GM19099 (cell line): ENCODE results near the gene CAMP.

Experiments used
- POLR2A ChIP-seq: IDR thresholded peaks from 3 replicates; pipeline ENCODE4 v1.6.1; 2011; ENCODE audit warnings: low read depth; ENCODE audit not compliant: insufficient read length; ENCODE audit errors: extremely low read depth

The CAMP gene

GRCh38 chr3:48196611-48197010 lies 26.7 kb upstream of the CAMP start:
- no peak for TF ChIP-seq POLR2A

- TF ChIP-seq POLR2A: no peak
Measured at GRCh38 chr3:48199117-48199516, 24.2 kb upstream of the CAMP start.

DNA sequence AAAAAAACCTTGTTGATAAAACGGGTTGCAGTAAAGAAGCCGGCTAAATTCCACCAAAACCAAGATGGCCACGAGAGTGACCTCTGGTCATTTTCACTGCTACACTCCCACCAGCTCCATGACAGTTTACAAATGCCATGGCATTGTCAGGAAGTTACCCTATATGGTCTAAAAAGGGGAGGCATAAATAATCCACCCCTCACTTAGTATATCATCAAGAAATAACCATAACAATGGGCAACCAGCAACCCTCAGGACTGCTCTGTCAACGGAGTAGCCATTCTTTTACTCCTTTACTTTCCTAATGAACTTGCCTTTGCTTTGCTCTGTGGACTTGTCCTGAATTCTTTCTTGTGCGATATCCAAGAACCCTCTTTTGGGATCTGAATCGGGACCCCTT lies 20.7 kb upstream of the CAMP start:
- TF ChIP-seq POLR2A: no peak

- no peak for TF ChIP-seq POLR2A
Measured at GRCh38 chr3:48208076-48208475, 15.2 kb upstream of the CAMP start.

GRCh38 chr3:48209445-48209844 lies 13.8 kb upstream of the CAMP start:
- no peak for TF ChIP-seq POLR2A

GRCh38 chr3:48214225-48214624 lies 9.1 kb upstream of the CAMP start:
- no peak for TF ChIP-seq POLR2A

DNA sequence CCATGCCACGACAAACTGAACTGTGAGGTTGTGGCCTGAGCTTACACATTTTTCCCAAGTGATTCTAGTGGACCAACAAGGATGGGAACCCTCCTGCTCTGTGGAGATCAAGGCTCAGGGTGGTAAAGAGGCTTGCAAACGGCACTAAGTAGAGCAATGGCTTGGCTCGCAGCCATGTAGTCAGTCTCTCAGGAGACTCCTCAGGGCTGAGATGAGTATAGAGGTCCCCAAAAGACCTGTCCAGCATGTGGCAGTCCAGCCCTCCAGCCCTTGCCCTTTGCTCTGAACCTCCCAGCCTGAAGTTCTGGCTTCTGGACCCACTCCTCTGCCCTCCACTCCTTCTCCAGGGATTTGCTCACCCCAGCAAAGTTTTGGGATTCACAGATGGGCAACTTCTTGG lies 8.3 kb upstream of the CAMP start:
- no peak for TF ChIP-seq POLR2A

- TF ChIP-seq POLR2A: no peak
Measured at GRCh38 chr3:48215466-48215865, 7.8 kb upstream of the CAMP start.

DNA sequence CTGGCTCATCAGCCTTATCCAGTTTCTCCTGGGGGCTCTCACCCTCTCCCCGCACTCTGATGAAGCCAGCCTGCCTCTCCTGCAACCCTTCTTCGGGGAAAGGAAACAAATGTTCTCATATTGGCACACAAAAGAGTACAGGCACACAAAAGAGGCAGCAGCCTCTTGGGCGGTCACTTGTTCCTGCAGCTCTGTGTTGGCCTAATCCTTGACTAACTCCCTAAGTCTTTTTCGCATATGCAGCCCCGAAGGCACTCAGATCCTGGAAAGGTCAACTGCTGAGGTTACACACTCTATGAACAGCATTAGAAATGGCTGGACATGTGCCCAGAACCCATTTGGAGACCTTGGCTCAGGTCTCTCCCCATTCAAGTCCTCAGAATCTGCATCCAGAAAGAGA lies 7.4 kb upstream of the CAMP start:
- no peak for TF ChIP-seq POLR2A

DNA sequence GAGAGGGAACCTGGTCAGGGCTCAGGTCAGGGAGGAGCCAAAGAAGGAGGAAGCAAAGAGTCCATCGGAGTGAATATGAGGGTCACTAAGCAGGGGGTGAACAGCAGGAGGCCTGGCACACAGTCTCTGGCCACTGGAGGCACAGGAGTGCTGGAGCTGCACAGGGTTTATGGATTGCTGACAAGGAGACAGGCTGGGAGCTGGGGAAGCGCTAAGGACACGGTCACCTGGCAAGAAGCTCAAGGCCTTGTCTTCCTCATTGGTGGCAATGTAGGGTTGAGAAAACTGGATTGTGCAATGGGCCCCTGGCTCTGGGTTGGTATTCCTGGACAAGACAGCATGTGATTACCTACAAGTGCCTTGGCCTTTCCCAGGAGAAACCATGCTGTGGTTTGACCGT lies 5.8 kb upstream of the CAMP start:
- TF ChIP-seq POLR2A: no peak

DNA sequence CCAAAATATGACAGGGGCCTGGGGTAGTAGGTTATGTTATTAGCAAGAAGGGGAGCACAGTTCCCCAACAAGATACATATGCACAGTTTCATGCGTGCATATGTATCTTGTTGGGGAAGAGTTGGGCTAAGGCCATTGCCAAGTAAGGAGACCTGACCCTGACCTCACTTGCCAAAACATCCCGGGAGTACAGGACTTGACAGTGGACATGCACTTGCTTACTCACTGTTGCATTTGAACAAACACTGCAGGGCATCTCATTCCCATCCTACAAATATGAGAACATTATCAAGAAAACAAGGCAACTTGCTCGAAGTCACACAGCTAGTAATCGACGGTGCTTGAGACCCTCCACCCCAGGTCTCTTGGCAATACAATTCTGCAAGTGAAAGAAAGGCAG lies 4.8 kb upstream of the CAMP start:
- no peak for TF ChIP-seq POLR2A

GRCh38 chr3:48219543-48219942 lies 3.8 kb upstream of the CAMP start:
- TF ChIP-seq POLR2A: no peak

DNA sequence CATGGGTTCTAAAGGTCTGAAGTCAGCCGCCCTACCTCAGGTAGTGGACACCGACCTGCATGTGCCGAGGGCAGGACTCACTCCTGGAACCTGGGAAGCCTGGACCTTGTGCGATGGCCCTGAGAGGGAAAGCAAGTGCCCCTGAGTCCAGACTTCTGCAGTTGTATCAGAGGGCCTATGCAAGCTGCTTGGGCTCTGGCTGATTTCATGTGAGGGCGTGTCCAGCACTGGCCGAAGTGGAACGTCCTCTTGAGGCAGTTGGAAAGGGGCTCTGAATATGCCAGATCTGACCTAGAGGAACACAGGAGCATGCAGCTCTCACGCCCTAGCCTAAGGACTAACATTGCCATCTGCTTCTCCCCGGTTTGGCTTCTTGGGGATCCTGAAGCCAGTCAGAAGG lies 2.5 kb upstream of the CAMP start:
- TF ChIP-seq POLR2A: no peak

GRCh38 chr3:48225587-48225986 lies 2.3 kb downstream of the CAMP start:
- TF ChIP-seq POLR2A: no peak

DNA sequence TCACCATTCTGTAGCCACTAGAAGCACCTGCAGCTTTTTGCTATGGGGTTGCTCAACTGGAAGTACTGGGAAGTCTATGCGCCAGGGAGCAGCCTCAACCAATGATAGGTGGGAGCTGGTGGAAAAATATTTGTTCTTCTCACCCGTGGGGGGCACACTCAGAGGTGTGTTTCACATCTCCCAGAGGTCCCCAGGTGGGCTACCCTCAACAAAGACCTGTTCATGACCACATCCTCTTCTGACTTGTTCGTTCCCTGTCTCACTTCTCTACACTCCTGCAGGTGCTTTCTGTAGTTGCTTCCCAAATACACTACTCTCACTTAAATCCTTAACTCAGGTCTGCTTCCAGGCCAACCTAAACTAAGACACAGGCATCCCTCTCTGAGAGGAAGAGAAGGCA lies 3.6 kb downstream of the CAMP start:
- TF ChIP-seq POLR2A: no peak

- no peak for TF ChIP-seq POLR2A
Measured at GRCh38 chr3:48232232-48232631, 8.9 kb downstream of the CAMP start.

- no peak for TF ChIP-seq POLR2A
Measured at GRCh38 chr3:48232734-48233133, 9.4 kb downstream of the CAMP start.

GRCh38 chr3:48233542-48233941 lies 10.2 kb downstream of the CAMP start:
- TF ChIP-seq POLR2A: no peak
